A673 (cell line): Measurements from ENCODE around the gene ADAMTS14. TPM values are rescaled to one million over a fixed set of nuclear protein-coding genes. Genes with fewer than 3 reads are reported as not detected.

Source experiments
- BruUV-seq: library from RNA; stranded (reverse); fragments of 400-500 nt; replicated peaks from 2 replicates; lab custom pipeline; 2021; lab: Mats Ljungman, UMichigan
- CTCF ChIA-PET: fragments of 300-600 bp; sonication (Branson Sonifier 250); formaldehyde crosslinking; loops from one replicate; lab custom pipeline; 2022; ENCODE audit warnings: antibody characterized with exemption; lab: Charles Lee
- POLR2A ChIA-PET: fragments of 300-600 bp; sonication (Branson Sonifier 250); formaldehyde crosslinking; loops from one replicate; lab custom pipeline; 2022; ENCODE audit warnings: antibody characterized with exemption; ENCODE audit not compliant: low non-redundant PET; lab: Charles Lee
- DNase-seq: peaks from one replicate; pipeline ENCODE4 v3.0.0-alpha.2; 2015; ENCODE audit warnings: low spot score
- H3K27ac ChIP-seq: fragments of 200-600 bp; sonication (generic); 2 replicates; pipeline ENCODE4 v1.5.1; 2016; ENCODE audit warnings: mixed run types, low read depth, mild to moderate bottlenecking, mixed read lengths, antibody characterized with exemption, low read length; ENCODE audit not compliant: poor library complexity, severe bottlenecking
- H3K27me3 ChIP-seq: fragments of 200-600 bp; sonication (generic); replicated peaks from 2 replicates; pipeline ENCODE4 v1.6.1; 2017; ENCODE audit warnings: mixed run types, low read depth, mild to moderate bottlenecking, mixed read lengths, antibody characterized with exemption, low read length; ENCODE audit not compliant: insufficient read depth, poor library complexity
- H3K36me3 ChIP-seq: fragments of 200-600 bp; sonication (generic); 2 replicates; pipeline ENCODE4 v1.6.1; 2016; ENCODE audit warnings: mixed run types, mild to moderate bottlenecking, mixed read lengths, antibody characterized with exemption, low read length; ENCODE audit not compliant: insufficient read depth, poor library complexity, severe bottlenecking
- H3K4me1 ChIP-seq: fragments of 200-600 bp; sonication (generic); 2 replicates; pipeline ENCODE4 v1.6.1; 2017; ENCODE audit warnings: mixed run types, mild to moderate bottlenecking, mixed read lengths, antibody characterized with exemption, low read length; ENCODE audit not compliant: insufficient read depth, poor library complexity, severe bottlenecking
- H3K4me3 ChIP-seq: fragments of 200-600 bp; sonication (generic); 2 replicates; pipeline ENCODE4 v1.5.1; 2016; ENCODE audit warnings: low read depth, mixed run types, mild to moderate bottlenecking, mixed read lengths, low read length; ENCODE audit not compliant: poor library complexity, severe bottlenecking
- H3K9me3 ChIP-seq: fragments of 200-600 bp; sonication (generic); 2 replicates; pipeline ENCODE4 v1.6.1; 2016; ENCODE audit warnings: mixed run types, low read depth, mild to moderate bottlenecking, mixed read lengths, antibody characterized with exemption, low read length; ENCODE audit not compliant: poor library complexity, severe bottlenecking
- EZH2 ChIP-seq: fragments of 200-600 bp; sonication (generic); IDR thresholded peaks from 2 replicates; pipeline ENCODE4 v1.6.1; 2017; ENCODE audit warnings: borderline replicate concordance, low read depth, mild to moderate bottlenecking, mixed read lengths, antibody characterized with exemption, low read length; ENCODE audit not compliant: poor library complexity, severe bottlenecking
- intact Hi-C: fragments of 100-400 bp; cut with micrococcal nuclease; formaldehyde crosslinking; loops from one replicate; pipeline ENCODE4 v1.10.0; 2022; ENCODE audit not compliant: unreplicated experiment
- total RNA-seq: library from RNA; stranded (reverse); gene quantifications from 2 replicates; pipeline ENCODE4 v1.2.3, GENCODE V29; 2021
- TF ChIP-seq, protein P1 (sequence below): fragments of 300-800, 200-600 bp; sonication (generic); conservative IDR thresholded peaks from 2 replicates; pipeline ENCODE4 v1.5.1; 2017; ENCODE audit warnings: low read depth, mild to moderate bottlenecking, antibody characterized with exemption, low read length, moderate library complexity, mixed read lengths

Gene ADAMTS14
- total RNA-seq, 1 experiment from 2014 or later = 0.21 TPM

DNA sequence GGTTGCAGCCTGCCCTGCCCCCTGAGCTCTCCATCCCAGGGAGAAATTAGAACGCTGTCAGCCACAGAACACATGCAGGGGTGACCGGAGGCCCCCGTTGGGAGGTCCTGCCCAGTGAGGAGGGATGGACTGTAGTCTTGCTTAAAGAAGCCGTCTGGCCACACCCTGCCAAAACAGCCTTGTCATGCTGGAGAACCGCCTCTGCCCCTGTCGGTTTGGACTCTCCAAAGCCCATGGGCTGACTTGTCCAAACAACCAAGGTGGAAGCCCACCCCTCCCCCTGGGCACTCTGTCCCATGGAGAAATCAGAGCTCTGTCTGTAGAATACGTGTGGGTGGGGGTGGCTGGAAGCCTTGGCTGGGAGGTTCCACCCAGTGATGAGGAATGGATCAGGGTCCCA, 125.5 kb downstream of the ADAMTS14 start:
- BruUV-seq = no TSS peak
- no peaks in the 10 kb centered on the region for H3K4me1 ChIP-seq
- CTCF ChIA-PET = no interaction called here
- H3K36me3 ChIP-seq = no peaks in the 10 kb centered on the region
- H3K9me3 ChIP-seq = no peaks in the 10 kb centered on the region
- H3K27ac ChIP-seq = no peak overlapping the region
- DNase-seq = no peak
- H3K27me3 ChIP-seq = no peaks in the 10 kb centered on the region
- TF ChIP-seq EZH2 = no peak
- H3K4me3 ChIP-seq = no peak overlapping the region
- intact Hi-C loops = no loop called here
- POLR2A ChIA-PET = no interaction called here

DNA sequence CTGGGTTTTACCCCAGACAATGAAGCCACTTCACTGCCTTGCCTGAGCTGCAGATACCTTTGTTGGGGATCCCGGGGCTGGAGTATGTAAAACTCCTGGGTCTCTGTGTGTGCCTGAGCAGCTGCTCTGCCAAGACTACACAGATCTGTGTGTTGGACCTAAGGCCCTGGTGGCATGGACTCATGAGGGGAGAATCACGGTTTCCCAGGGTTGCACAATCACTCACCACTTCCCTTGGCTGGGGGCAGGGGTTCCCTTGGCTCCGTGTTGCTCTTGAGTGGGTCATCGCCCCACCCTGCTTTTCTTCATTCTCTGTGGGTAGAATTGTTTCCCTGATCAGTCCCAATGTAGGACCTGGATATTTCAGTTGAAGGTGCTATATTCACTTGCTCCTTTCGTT, 126.8 kb downstream of the ADAMTS14 start:
- Histone ChIP-seq H3K27ac (no peak overlapping the region), H3K27me3 (no peaks in the 10 kb centered on the region), H3K4me3 (no peak overlapping the region), H3K36me3 (no peaks in the 10 kb centered on the region), H3K9me3 (no peaks in the 10 kb centered on the region), H3K4me1 (no peaks in the 10 kb centered on the region)
- TF ChIP-seq, protein P1, sequence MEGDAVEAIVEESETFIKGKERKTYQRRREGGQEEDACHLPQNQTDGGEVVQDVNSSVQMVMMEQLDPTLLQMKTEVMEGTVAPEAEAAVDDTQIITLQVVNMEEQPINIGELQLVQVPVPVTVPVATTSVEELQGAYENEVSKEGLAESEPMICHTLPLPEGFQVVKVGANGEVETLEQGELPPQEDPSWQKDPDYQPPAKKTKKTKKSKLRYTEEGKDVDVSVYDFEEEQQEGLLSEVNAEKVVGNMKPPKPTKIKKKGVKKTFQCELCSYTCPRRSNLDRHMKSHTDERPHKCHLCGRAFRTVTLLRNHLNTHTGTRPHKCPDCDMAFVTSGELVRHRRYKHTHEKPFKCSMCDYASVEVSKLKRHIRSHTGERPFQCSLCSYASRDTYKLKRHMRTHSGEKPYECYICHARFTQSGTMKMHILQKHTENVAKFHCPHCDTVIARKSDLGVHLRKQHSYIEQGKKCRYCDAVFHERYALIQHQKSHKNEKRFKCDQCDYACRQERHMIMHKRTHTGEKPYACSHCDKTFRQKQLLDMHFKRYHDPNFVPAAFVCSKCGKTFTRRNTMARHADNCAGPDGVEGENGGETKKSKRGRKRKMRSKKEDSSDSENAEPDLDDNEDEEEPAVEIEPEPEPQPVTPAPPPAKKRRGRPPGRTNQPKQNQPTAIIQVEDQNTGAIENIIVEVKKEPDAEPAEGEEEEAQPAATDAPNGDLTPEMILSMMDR = no peak
- TF ChIP-seq EZH2 = no peak
- intact Hi-C loops = no loop called here
- no peak for DNase-seq
- CTCF ChIA-PET = no interaction called here
- no TSS peak for BruUV-seq
- POLR2A ChIA-PET = interaction anchor here (0.6 kb wide), 1 partner anchor 50 kb away, joined by 3 read pairs; no protein-coding TSS in a partner anchor

DNA sequence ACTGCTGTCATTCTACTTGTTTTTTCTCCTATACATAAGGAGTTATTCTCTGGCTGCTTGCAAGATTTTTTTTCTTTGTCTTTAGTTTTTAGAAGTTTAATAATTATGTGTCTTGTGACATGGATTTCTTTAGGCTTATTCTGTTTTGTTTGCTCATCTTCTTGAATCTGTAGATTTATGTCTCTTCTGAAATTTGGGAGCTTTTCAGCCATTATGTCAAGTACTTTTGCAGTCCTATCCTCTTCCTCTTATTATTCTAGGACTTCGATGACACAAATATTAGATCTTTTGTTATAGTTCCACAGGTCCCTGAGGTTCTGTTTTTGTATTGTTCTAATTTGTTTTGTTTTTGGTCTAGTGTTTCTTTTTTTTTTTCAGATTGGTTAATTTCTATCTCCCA, 129.5 kb downstream of the ADAMTS14 start:
- DNase-seq = no peak
- no peaks in the 10 kb centered on the region for H3K27me3 ChIP-seq
- ChIA-PET POLR2A (no interaction called here), CTCF (no interaction called here)
- no peaks in the 10 kb centered on the region for H3K4me1 ChIP-seq
- H3K4me3 ChIP-seq = no peak overlapping the region
- BruUV-seq = no TSS peak
- H3K36me3 ChIP-seq = no peaks in the 10 kb centered on the region
- H3K27ac ChIP-seq = no peak overlapping the region
- TF ChIP-seq EZH2 = no peak
- TF ChIP-seq, protein P1 = no peak
- no peaks in the 10 kb centered on the region for H3K9me3 ChIP-seq
- intact Hi-C loops = no loop called here

DNA sequence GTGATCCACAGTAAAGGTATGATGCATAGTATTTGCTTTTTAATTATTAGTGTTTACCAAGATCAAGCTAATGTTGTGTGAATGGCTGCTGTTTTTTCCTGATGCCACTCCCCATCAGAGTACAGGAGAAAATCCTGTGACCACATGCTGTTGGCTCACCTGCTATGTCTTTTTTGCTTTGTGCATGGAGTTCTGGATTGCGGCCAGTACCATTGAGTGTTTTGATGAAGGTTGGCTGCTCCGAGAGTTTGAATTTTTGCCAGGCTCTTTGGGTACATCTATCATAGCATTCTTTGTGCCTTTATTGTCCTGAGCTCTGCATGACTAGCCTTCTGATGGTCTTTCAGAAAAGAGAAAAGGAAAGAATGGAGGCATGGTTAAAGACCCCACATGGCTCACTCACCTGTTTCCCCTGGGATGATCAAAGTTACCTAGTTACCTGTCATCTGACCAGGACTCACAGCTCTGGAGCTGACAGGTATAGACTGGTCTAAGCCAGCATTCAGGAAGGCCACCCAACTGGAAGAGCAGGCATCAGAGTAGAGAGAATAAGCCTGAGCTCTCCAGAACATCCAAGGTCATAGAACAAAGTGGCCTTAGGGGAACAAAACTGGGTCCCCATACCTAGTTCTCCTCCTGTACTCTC, 131.6 kb downstream of the ADAMTS14 start:
- no peaks in the 10 kb centered on the region for H3K4me1 ChIP-seq
- H3K27ac ChIP-seq = no peak overlapping the region
- CTCF ChIA-PET = no interaction called here
- POLR2A ChIA-PET = no interaction called here
- no peak for DNase-seq
- H3K9me3 ChIP-seq = no peaks in the 10 kb centered on the region
- TF ChIP-seq EZH2 = no peak
- TF ChIP-seq, protein P1 = no peak
- H3K4me3 ChIP-seq = no peak overlapping the region
- no peaks in the 10 kb centered on the region for H3K27me3 ChIP-seq
- H3K36me3 ChIP-seq = no peaks in the 10 kb centered on the region
- BruUV-seq = no TSS peak
- intact Hi-C loops = no loop called here
